ENCODE results near the gene WDR27. TPM values are rescaled to one million over a fixed set of nuclear protein-coding genes. Genes with fewer than 3 reads are reported as not detected.

Gene WDR27
- total and polyA plus RNA-seq, 4 donors = 6.9 to 68.1 (median 31.4) TPM

- H3K36me3 ChIP-seq (ENCODE audit: control insufficient read depth in 4 of 4, insufficient read depth in 4 of 4, low read length in 4 of 4) = no peaks in the 10 kb centered on the region
- peaks cover 0 to 26% (median 13%) of the 10 kb centered on the region in 5 donors for H3K4me1 ChIP-seq (ENCODE audit: control insufficient read depth in 5 of 5, insufficient read depth in 5 of 5, low read length in 5 of 5)
- H3K9ac ChIP-seq (ENCODE audit: insufficient read depth in 1 of 2, low read length in 2 of 2) = no peak overlapping the region
- DNase-seq (no peak), ATAC-seq (ENCODE audit: insufficient read depth, low FRiP score) (no peak)
- H3K27me3 ChIP-seq (ENCODE audit: control insufficient read depth in 3 of 3, insufficient read depth in 3 of 3, low read length in 2 of 3) = no peaks in the 10 kb centered on the region
- TF ChIP-seq CTCF (IDR thresholded peaks at IDR 0.05; ENCODE audit: control extremely low read depth, extremely low read depth) = no peak
- H3K9me3 ChIP-seq (ENCODE audit: control insufficient read depth in 4 of 4, insufficient read depth in 3 of 4, low read length in 3 of 4) = peaks cover 0 to 6% (median 2%) of the 10 kb centered on the region in 4 donors
- WGBS, 2 donors = 81 to 84% methylated on average over 1 of the region's 1 CpG
- no peak overlapping the region for H3K4me3 ChIP-seq
- H3K27ac ChIP-seq (ENCODE audit: low read depth in 1 of 2, low read length in 1 of 2) = no peak overlapping the region
Measured at GRCh38 chr6:169530752-169531123, 171.1 kb downstream of the WDR27 start.

- Histone ChIP-seq H3K4me3 (no peak overlapping the region), H3K4me1 (ENCODE audit: control insufficient read depth in 5 of 5, insufficient read depth in 5 of 5, low read length in 5 of 5) (peaks cover 0 to 26% (median 13%) of the 10 kb centered on the region in 5 donors), H3K27me3 (ENCODE audit: control insufficient read depth in 3 of 3, insufficient read depth in 3 of 3, low read length in 2 of 3) (no peaks in the 10 kb centered on the region), H3K9me3 (ENCODE audit: control insufficient read depth in 4 of 4, insufficient read depth in 3 of 4, low read length in 3 of 4) (peaks cover 0 to 6% (median 0%) of the 10 kb centered on the region in 4 donors), H3K27ac (ENCODE audit: low read depth in 1 of 2, low read length in 1 of 2) (peak overlapping the region in 1 of 2 donors; percentile 3), H3K9ac (ENCODE audit: insufficient read depth in 1 of 2, low read length in 2 of 2) (no peak overlapping the region), H3K36me3 (ENCODE audit: control insufficient read depth in 4 of 4, insufficient read depth in 4 of 4, low read length in 4 of 4) (no peaks in the 10 kb centered on the region)
- DNase-seq (peak; percentile 82 to 95 (median 90)), ATAC-seq (ENCODE audit: insufficient read depth, low FRiP score) (peak; percentile 66)
- 66 to 84% methylated on average over 13 of the region's 13 CpGs for WGBS, 2 donors
- no peak for TF ChIP-seq CTCF (IDR thresholded peaks at IDR 0.05; ENCODE audit: control extremely low read depth, extremely low read depth)
Measured at GRCh38 chr6:169529931-169530751, 171.7 kb downstream of the WDR27 start.

GRCh38 chr6:169528755-169529154, 173.1 kb downstream of the WDR27 start:
- Histone ChIP-seq H3K36me3 (ENCODE audit: control insufficient read depth in 4 of 4, insufficient read depth in 4 of 4, low read length in 4 of 4) (no peaks in the 10 kb centered on the region), H3K4me3 (no peak overlapping the region), H3K9ac (ENCODE audit: insufficient read depth in 1 of 2, low read length in 2 of 2) (no peak overlapping the region), H3K27me3 (ENCODE audit: control insufficient read depth in 3 of 3, insufficient read depth in 3 of 3, low read length in 2 of 3) (no peaks in the 10 kb centered on the region), H3K4me1 (ENCODE audit: control insufficient read depth in 5 of 5, insufficient read depth in 5 of 5, low read length in 5 of 5) (peaks cover 0 to 26% (median 13%) of the 10 kb centered on the region in 5 donors), H3K27ac (ENCODE audit: low read depth in 1 of 2, low read length in 1 of 2) (no peak overlapping the region), H3K9me3 (ENCODE audit: control insufficient read depth in 4 of 4, insufficient read depth in 3 of 4, low read length in 3 of 4) (peaks cover 0 to 4% (median 0%) of the 10 kb centered on the region in 4 donors)
- TF ChIP-seq CTCF (IDR thresholded peaks at IDR 0.05; ENCODE audit: control extremely low read depth, extremely low read depth) = no peak
- ATAC-seq (ENCODE audit: insufficient read depth, low FRiP score) (no peak), DNase-seq (peak in 1 of 3 donors; percentile 34)
- 92% methylated on average over 3 of the region's 3 CpGs for WGBS, 2 donors
